Kidney capillary endothelial cell (primary cell): Measurements from ENCODE around the gene CHD1L.
A peak's percentile ranks its signal among the peaks of the same experiment; 100 is the strongest.
"Not testable (repeated sequence)": the region's sequence is repeated elsewhere in the genome, so short reads cannot be mapped to it uniquely, and the experiment has no call there.

Experiments used
- DNase-seq: peaks from one replicate; pipeline ENCODE4 v3.0.0-alpha.2; 2018; ENCODE audit warnings: low spot score

Gene CHD1L

GRCh38 chr1:147242449-147243227 lies at the start of gene CHD1L:
TSS of gene CHD1L (plus strand) at chr1:147242684. CDS start at chr1:147242704, 20 bp downstream.
- peak; percentile 90 for DNase-seq

GRCh38 chr1:147197324-147197723 lies 45.2 kb upstream of the CHD1L start:
- DNase-seq = not testable (repeated sequence)

- no peak for DNase-seq
Observed at GRCh38 chr1:147201276-147201675, 41.2 kb upstream of the CHD1L start.

GRCh38 chr1:147201786-147202185 lies 40.7 kb upstream of the CHD1L start:
- no peak for DNase-seq

- no peak for DNase-seq
Observed at GRCh38 chr1:147202576-147202975, 39.9 kb upstream of the CHD1L start.

GRCh38 chr1:147204080-147204479 lies 38.4 kb upstream of the CHD1L start:
- DNase-seq = no peak

- no peak for DNase-seq
Observed at GRCh38 chr1:147207192-147207591, 35.3 kb upstream of the CHD1L start.

- DNase-seq = no peak
Observed at GRCh38 chr1:147208619-147209018, 33.9 kb upstream of the CHD1L start.

GRCh38 chr1:147209825-147210821 lies 32.4 kb upstream of the CHD1L start:
- no peak for DNase-seq

GRCh38 chr1:147210987-147211386 lies 31.5 kb upstream of the CHD1L start:
- no peak for DNase-seq

- DNase-seq = no peak
Observed at GRCh38 chr1:147211577-147211976, 30.9 kb upstream of the CHD1L start.

GRCh38 chr1:147213271-147213670 lies 29.2 kb upstream of the CHD1L start:
- no peak for DNase-seq

GRCh38 chr1:147214325-147214724 lies 28.2 kb upstream of the CHD1L start:
- DNase-seq = no peak

- DNase-seq = no peak
Observed at GRCh38 chr1:147214842-147215539, 27.5 kb upstream of the CHD1L start.

GRCh38 chr1:147215540-147215916 lies 27.0 kb upstream of the CHD1L start:
- DNase-seq = no peak

GRCh38 chr1:147216124-147216523 lies 26.4 kb upstream of the CHD1L start:
- DNase-seq = no peak

- no peak for DNase-seq
Observed at GRCh38 chr1:147217141-147217540, 25.3 kb upstream of the CHD1L start.

GRCh38 chr1:147218606-147219005 lies 23.9 kb upstream of the CHD1L start:
- DNase-seq = no peak

- DNase-seq = no peak
Observed at GRCh38 chr1:147223740-147224615, 18.5 kb upstream of the CHD1L start.

GRCh38 chr1:147225193-147225730 lies 17.2 kb upstream of the CHD1L start, which contains the start of gene FMO5:
TSS of gene FMO5 (minus strand) at chr1:147225339. CDS start at chr1:147225029, 310 bp downstream.
- peak; percentile 38 for DNase-seq

GRCh38 chr1:147231032-147231431 lies 11.5 kb upstream of the CHD1L start:
- DNase-seq = not testable (repeated sequence)
